Stimulated activated CD4-positive, alpha-beta T cell treated with anti-CD3 and anti-CD28 coated beads, Interleukin-1b, Interleukin-23, amount 100 ng/mL, for 4 hours (primary cell): ENCODE data around the gene ADAMTSL5.

Source experiments
- DNase-seq, 2 donors: peaks; one replicate each; pipeline ENCODE4 v3.0.0-alpha.2; 2020; ENCODE audit warnings: low read depth in 2 of 2

Gene ADAMTSL5

DNA sequence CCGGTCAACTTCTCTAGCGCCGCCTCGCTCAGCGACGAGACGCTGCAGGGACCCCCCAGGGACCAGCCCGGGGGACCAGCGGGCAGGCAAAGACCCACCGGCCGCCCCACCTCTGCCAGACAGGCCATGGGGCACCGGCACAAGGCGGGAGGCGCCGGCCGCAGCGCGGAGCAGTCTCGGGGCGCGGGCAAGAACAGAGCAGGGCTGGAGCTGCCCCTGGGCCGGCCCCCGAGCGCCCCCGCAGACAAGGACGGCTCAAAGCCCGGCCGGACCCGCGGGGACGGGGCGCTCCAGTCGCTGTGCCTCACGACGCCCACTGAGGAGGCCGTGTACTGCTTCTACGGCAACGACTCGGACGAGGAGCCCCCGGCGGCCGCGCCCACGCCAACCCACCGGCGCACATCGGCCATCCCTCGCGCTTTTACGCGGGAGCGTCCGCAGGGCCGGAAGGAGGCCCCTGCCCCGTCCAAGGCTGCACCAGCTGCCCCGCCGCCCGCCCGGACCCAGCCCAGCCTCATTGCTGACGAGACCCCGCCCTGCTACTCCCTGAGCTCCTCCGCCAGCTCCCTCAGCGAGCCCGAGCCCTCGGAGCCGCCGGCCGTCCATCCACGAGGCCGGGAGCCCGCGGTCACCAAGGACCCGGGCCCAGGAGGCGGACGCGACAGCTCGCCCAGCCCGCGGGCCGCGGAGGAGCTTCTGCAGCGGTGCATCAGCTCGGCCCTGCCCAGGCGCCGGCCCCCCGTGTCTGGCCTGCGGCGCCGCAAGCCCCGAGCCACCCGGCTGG, 45.1 kb downstream of the ADAMTSL5 start:
- no peak for DNase-seq

DNA sequence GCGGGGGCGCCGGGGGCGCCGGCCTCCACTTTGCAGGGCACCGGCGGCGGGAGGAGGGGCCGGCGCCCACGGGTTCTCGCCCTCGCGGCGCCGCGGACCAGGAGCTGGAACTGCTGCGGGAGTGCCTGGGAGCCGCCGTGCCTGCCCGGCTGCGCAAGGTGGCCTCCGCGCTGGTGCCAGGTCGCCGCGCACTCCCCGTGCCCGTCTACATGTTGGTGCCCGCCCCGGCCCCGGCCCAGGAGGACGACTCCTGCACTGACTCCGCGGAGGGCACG, 45.7 kb downstream of the ADAMTSL5 start:
- no peak for DNase-seq

DNA sequence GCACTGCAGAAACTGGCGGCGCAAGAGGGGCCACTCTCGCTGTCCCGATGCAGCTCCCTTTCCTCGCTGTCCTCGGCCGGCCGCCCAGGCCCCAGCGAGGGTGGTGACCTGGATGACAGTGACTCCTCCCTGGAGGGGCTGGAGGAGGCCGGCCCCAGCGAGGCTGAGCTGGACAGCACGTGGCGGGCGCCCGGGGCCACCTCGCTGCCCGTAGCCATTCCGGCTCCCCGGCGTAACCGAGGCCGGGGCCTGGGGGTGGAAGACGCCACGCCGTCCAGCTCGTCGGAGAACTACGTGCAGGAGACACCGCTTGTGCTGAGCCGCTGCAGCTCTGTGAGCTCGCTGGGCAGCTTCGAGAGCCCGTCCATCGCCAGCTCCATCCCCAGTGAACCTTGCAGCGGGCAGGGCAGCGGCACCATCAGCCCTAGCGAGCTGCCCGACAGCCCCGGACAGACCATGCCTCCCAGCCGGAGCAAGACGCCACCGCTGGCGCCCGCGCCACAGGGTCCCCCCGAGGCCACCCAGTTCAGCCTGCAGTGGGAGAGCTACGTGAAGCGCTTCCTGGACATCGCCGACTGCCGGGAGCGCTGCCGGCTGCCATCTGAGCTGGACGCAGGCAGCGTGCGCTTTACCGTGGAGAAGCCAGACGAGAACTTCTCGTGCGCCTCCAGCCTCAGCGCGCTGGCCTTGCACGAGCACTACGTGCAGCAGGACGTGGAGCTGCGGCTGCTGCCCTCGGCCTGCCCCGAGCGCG, 46.2 kb downstream of the ADAMTSL5 start:
- no peak for DNase-seq

DNA sequence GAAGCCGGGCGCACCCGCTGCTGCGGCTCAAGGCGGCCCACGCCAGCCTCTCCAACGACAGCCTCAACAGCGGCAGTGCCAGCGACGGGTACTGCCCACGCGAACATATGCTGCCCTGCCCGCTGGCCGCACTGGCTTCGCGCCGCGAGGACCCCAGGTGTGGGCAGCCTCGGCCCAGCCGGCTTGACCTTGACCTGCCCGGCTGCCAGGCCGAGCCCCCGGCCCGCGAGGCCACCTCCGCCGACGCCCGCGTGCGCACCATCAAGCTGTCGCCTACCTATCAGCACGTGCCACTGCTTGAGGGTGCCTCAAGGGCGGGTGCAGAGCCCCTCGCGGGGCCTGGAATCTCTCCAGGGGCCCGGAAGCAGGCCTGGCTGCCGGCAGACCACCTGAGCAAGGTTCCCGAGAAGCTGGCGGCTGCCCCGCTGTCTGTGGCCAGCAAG, 46.8 kb downstream of the ADAMTSL5 start:
- no peak for DNase-seq

DNA sequence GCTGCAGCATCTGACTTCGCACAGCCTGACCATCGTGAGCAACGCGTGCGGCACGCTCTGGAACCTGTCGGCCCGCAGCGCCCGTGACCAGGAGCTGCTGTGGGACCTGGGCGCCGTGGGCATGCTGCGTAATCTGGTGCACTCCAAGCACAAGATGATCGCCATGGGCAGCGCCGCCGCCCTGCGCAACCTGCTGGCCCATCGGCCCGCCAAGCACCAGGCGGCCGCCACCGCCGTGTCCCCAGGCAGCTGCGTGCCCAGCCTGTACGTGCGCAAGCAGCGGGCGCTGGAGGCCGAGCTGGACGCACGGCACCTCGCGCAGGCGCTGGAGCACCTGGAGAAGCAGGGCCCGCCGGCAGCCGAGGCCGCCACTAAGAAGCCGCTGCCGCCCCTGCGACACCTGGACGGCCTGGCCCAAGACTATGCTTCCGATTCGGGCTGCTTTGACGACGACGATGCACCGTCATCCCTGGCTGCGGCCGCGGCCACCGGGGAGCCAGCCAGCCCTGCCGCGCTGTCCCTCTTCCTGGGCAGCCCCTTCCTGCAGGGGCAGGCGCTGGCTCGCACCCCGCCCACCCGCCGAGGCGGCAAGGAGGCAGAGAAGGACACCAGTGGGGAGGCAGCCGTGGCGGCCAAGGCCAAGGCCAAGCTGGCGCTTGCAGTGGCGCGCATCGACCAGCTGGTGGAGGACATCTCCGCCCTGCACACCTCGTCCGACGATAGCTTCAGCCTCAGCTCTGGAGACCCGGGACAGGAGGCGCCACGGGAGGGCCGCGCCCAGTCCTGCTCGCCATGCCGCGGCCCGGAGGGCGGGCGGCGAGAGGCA, 47.4 kb downstream of the ADAMTSL5 start:
- DNase-seq, result no peak

DNA sequence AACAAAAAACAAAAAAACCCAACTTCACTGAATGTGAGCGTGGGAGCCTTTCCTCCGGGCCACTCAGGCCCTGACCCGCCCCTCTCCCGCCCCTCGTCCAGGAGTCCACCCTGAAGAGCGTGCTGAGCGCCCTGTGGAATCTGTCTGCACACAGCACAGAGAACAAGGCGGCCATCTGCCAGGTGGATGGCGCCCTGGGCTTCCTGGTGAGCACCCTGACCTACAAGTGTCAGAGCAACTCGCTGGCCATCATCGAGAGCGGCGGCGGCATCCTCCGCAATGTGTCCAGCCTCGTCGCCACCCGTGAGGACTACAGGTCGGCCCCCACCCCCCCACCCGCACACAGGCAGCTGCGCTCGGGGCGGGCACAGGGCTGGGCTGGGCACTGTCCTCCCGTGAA, 51.0 kb downstream of the ADAMTSL5 start:
- no peak for DNase-seq

DNA sequence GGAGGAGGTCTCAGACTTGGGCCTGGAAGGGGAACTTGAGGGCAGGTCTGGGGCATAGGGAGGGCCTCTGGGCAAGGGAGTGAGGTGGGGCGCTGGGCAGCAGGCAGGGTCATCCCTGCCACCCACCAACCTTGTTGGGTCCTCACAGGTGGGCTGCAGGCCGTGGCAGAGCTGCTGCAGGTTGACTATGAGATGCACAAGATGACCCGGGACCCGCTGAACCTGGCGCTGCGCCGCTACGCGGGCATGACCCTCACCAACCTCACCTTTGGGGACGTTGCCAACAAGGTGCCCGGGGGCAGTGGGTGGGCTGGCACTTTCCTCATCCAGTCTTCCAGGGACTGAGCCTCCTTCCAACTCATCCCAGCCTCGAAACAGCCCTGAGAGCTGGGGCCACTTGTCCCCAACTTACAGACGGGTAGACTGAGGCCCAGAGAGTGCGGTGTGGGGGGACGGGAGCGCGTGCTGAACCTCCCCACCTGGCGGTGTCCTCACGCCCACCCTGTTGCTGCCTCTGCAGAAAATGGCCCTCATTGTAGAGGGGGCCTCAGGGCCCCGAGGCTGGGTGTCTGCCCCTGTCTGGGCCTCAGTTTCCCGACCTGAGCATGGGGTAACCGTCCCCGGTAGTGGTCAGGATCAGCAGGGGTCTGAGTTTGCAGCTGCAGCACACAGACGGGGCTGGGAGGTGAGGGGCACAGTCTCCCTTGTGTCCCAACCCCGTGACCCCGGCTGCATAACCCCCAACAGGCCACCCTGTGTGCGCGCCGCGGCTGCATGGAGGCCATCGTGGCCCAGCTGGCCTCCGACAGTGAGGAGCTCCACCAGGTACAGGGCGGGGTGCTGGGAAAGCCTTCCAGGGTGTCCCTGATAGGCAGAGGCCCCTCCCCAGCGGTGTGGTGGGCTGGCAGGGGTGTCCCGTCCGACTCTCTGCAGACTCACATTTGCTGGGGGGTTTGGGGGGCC, 52.5 kb downstream of the ADAMTSL5 start:
- DNase-seq, result no peak

DNA sequence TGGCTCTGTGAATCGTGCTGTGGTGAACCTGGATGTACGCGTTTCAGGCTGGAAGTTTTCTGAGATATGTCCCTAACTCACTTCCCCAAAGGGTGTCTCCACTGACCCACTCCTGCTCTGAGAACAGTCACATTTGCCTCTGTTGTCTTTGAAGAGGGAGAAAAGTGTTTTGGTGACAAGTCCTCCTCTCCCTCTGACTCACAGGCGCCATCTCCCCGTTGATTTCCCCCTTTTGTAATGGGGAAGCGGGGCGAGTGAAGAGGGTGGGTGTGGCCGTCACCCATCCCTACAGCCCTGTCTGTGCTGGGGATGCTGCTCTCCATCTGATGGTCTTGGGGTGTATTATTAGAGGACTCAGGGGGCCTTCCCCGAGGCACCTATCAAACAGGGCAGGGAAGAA, 53.3 kb downstream of the ADAMTSL5 start:
- DNase-seq, result no peak

DNA sequence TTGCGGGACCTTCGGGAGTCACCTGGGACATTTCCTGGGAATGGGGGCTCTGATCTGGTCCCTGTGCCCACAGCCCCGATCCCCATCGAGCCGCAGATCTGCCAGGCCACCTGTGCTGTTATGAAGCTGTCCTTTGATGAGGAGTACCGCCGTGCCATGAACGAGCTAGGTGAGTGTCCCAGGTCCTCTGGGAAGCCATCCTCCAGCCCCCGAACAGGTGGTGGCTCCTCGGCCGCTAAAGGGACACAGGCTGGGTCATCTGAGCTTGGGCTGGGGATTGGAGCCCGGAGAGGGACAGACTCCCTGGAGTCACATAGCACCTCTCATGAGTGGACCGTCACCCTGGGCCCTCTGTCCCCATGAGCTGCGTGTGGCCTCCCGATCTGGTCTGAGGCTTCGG, 54.9 kb downstream of the ADAMTSL5 start:
- no peak for DNase-seq

DNA sequence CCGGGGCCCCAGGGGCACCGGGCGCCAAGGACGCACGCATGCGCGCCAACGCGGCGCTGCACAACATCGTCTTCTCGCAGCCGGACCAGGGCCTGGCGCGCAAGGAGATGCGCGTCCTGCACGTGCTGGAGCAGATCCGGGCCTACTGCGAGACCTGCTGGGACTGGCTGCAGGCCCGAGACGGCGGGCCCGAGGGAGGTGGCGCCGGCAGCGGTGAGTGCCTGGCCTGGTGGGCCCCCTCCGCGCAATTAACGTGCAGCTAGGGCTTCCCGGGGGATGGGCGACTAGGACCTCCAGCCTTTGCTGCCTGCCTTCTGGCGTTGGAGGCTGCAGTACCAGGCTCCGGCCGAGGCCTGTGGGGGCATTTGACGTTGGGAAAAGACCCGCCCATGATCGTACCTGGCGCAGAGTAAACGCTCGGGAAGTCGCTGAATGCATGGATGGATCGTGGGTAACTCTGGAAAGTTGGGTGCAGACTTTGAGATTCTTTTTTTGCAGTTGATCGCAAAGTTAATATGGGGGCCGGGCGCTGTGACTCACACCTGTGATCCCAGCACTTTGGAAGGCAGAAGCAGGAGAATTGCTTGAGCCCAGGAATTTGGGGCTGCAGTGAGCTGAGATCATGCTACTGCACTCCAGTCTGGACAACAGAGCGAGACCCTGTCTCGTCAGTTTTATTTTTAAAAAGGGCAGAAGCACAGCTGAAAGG, 55.6 kb downstream of the ADAMTSL5 start:
- DNase-seq, result no peak

DNA sequence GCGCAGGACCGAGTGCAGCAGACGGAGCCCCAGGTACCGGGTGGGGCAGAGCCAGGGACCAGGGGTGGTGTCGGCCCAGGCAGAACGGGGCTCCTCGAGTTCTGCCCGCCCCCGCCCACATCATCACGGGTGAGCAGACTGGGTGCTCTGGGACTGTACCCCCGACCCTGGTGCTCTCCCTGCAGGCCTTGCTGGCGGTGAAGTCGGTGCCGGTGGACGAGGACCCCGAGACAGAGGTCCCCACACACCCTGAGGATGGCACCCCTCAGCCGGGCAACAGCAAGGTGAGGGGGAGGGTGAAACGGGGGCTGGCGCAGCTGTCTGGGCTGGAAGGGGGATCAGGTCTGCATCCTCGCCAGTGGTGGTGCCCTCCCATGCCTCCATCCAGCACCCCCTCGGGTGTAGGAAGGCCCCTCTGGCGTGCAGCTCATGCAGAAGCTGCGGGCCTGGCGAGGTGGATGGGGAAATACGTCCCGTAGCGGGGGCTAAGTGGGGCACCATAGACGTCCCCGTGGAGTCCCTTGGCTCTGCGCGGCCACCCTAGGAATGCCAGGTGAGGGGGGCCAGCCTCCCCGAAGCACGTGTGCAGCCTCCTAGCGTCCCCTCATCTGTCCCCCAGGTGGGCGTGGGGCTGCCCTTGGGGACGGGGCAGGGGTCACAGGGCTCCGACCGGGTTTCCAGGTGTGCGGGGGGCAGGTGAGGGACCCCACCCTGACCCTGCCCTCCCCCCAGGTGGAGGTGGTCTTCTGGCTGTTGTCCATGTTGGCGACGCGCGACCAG, 56.5 kb downstream of the ADAMTSL5 start:
- no peak for DNase-seq

DNA sequence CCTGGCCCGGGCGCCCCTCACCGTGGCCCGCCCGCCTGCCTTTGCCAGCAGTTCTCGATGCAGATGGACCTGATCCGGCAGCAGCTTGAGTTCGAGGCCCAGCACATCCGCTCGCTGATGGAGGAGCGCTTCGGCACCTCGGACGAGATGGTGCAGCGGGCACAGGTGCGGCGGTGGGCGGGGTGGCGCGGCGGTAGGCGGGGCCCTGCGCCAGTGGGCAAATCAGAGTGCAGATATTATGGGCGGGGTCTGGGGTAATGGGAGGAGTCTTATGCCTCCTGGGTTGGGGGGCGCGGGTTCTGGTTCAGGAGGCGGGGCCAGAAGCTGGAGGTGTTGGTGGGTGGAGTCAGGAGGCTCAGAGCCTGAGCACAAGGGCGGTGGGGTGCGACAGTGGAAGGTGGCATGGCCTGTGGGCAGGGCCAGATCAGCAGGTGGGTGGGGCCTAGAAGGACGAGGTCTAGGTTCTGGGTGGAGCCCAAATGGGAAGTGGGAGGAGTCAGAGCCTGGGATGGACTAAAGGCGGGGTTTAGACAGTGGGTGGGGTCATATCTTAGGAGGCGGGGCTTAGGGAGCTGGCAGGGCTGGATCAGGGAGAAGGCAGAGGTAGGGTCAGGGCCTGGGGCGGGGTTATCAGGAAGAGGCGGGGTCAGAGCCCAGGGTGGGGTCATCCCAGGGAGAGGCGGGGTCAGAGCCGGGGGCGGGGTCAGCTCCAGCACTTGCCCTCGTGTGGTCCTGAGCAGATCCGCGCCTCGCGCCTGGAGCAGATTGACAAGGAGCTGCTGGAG, 57.3 kb downstream of the ADAMTSL5 start:
- DNase-seq, result no peak
